ENCODE measurements around the gene FGF14.

The FGF14 gene

DNA sequence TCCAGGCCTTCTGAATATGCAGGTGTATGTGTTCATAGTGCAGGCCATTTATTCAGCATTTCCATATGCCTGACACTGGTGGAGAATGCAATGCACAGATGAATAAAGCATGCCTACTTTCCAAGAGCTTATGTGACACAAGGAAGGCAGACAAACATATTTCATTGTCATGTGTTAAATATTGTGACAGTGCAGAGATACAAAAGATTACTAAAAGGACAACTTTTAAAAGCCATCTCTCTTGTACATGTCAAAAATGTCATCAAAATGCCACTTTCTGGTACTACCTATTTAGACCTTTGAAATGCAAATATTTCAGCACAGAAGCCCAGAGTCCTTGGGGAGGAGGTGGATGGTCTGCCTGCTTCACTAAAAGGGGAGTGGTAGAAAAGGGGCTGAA, 254.5 kb downstream of the FGF14 start:
- DNase-seq = no peak
- no peak overlapping the region for H4K12ac ChIP-seq (ENCODE audit: low read depth, low read length)
- H2BK120ac ChIP-seq (ENCODE audit: insufficient read depth, low read length, poor library complexity) = no peak overlapping the region
- H3K14ac ChIP-seq (ENCODE audit: low read length) = no peak overlapping the region
- no peaks in the 10 kb centered on the region for H3K79me1 ChIP-seq (ENCODE audit: low read length)
- no peak overlapping the region for H3K9ac ChIP-seq (ENCODE audit: low read length)
- H3K23ac ChIP-seq (ENCODE audit: low read length) = no peak overlapping the region
- H3K4me2 ChIP-seq (ENCODE audit: low read length) = no peak overlapping the region
- H4K8ac ChIP-seq (ENCODE audit: low read depth, low read length) = no peak overlapping the region
- H2AFZ ChIP-seq (ENCODE audit: insufficient read depth, low read length, poor library complexity) = no peak overlapping the region
- H3K4me3 ChIP-seq (ENCODE audit: low read depth, low read length) = no peak overlapping the region
- H3K27me3 ChIP-seq (ENCODE audit: insufficient read depth, low read length) = no peaks in the 10 kb centered on the region
- no peak overlapping the region for H2BK12ac ChIP-seq (ENCODE audit: low read length)
- no peaks in the 10 kb centered on the region for H3K9me3 ChIP-seq (ENCODE audit: insufficient read depth, low read depth, low read length)
- no peaks in the 10 kb centered on the region for H3K4me1 ChIP-seq (ENCODE audit: control insufficient read depth in 1 of 2, insufficient read depth in 2 of 2, low read length in 2 of 2)
- no peak overlapping the region for H2BK5ac ChIP-seq (ENCODE audit: low read depth, low read length, poor library complexity)
- no peak overlapping the region for H3K4ac ChIP-seq (ENCODE audit: low read depth, low read length)
- H2AK5ac ChIP-seq (ENCODE audit: low read length) = no peak overlapping the region
- no peak overlapping the region for H3K27ac ChIP-seq (ENCODE audit: low read depth, low read length)
- no peak overlapping the region for H4K91ac ChIP-seq (ENCODE audit: low read depth, low read length)
- H3K79me2 ChIP-seq (ENCODE audit: control insufficient read depth, insufficient read depth, low read length, poor library complexity) = no peaks in the 10 kb centered on the region
- H3K18ac ChIP-seq (ENCODE audit: low read length) = no peak overlapping the region
- H3K36me3 ChIP-seq (ENCODE audit: control insufficient read depth in 1 of 2, insufficient read depth in 2 of 2, low read length in 2 of 2) = no peaks in the 10 kb centered on the region

DNA sequence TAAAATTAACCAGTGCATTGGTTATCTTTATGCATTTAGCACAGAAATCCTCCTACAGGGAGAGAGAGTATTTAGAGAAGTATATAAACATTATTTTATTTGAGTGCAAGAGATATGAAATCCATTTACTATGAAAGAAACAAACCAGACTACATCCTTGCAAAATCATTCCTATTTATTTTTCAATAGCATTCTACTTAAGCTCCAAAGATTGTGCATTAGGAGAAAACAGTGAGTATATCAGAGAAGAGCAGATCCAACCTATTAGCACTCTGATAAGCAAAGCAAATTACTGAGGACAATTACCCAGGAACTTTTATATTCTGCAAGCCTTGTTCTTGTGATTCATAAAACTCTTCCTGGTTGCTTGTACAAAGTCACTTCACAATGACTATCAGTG, 256.1 kb downstream of the FGF14 start:
- no peaks in the 10 kb centered on the region for H3K27me3 ChIP-seq (ENCODE audit: insufficient read depth, low read length)
- no peaks in the 10 kb centered on the region for H3K4me1 ChIP-seq (ENCODE audit: control insufficient read depth in 1 of 2, insufficient read depth in 2 of 2, low read length in 2 of 2)
- H2BK5ac ChIP-seq (ENCODE audit: low read depth, low read length, poor library complexity) = no peak overlapping the region
- H2BK12ac ChIP-seq (ENCODE audit: low read length) = no peak overlapping the region
- H2AFZ ChIP-seq (ENCODE audit: insufficient read depth, low read length, poor library complexity) = no peak overlapping the region
- H3K4me3 ChIP-seq (ENCODE audit: low read depth, low read length) = no peak overlapping the region
- H3K4me2 ChIP-seq (ENCODE audit: low read length) = no peak overlapping the region
- no peaks in the 10 kb centered on the region for H3K79me1 ChIP-seq (ENCODE audit: low read length)
- H3K79me2 ChIP-seq (ENCODE audit: control insufficient read depth, insufficient read depth, low read length, poor library complexity) = no peaks in the 10 kb centered on the region
- H3K27ac ChIP-seq (ENCODE audit: low read depth, low read length) = no peak overlapping the region
- H4K91ac ChIP-seq (ENCODE audit: low read depth, low read length) = no peak overlapping the region
- no peak overlapping the region for H3K9ac ChIP-seq (ENCODE audit: low read length)
- H4K8ac ChIP-seq (ENCODE audit: low read depth, low read length) = no peak overlapping the region
- H2BK120ac ChIP-seq (ENCODE audit: insufficient read depth, low read length, poor library complexity) = no peak overlapping the region
- no peak overlapping the region for H3K23ac ChIP-seq (ENCODE audit: low read length)
- no peaks in the 10 kb centered on the region for H3K9me3 ChIP-seq (ENCODE audit: insufficient read depth, low read depth, low read length)
- no peak overlapping the region for H3K14ac ChIP-seq (ENCODE audit: low read length)
- no peak overlapping the region for H4K12ac ChIP-seq (ENCODE audit: low read depth, low read length)
- no peak overlapping the region for H3K4ac ChIP-seq (ENCODE audit: low read depth, low read length)
- H3K18ac ChIP-seq (ENCODE audit: low read length) = no peak overlapping the region
- DNase-seq = no peak
- H2AK5ac ChIP-seq (ENCODE audit: low read length) = no peak overlapping the region
- no peaks in the 10 kb centered on the region for H3K36me3 ChIP-seq (ENCODE audit: control insufficient read depth in 1 of 2, insufficient read depth in 2 of 2, low read length in 2 of 2)

DNA sequence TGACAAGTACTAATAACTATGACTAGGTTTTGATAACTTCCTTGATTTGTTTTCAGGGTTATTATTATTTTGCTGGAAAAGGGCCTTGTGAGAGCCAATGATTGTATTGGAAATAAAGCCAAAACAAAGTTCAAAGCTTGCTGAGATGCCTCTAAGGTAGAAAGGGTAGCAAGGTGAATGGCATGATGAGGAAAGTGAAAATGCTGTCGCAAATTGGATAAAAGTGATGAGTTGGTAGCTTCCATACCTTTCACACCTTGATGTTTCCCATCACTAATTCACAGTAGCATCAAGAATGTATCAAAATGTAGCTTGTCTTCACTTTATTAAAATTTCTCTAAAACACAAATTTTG, 259.4 kb downstream of the FGF14 start:
- Histone ChIP-seq H4K12ac (ENCODE audit: low read depth, low read length) (no peak overlapping the region), H3K27me3 (ENCODE audit: insufficient read depth, low read length) (no peaks in the 10 kb centered on the region), H3K27ac (ENCODE audit: low read depth, low read length) (no peak overlapping the region), H2BK5ac (ENCODE audit: low read depth, low read length, poor library complexity) (no peak overlapping the region), H2BK120ac (ENCODE audit: insufficient read depth, low read length, poor library complexity) (no peak overlapping the region), H3K36me3 (ENCODE audit: control insufficient read depth in 1 of 2, insufficient read depth in 2 of 2, low read length in 2 of 2) (no peaks in the 10 kb centered on the region), H4K91ac (ENCODE audit: low read depth, low read length) (no peak overlapping the region), H3K9me3 (ENCODE audit: insufficient read depth, low read depth, low read length) (no peaks in the 10 kb centered on the region), H3K4ac (ENCODE audit: low read depth, low read length) (no peak overlapping the region), H2AFZ (ENCODE audit: insufficient read depth, low read length, poor library complexity) (no peak overlapping the region), H3K4me1 (ENCODE audit: control insufficient read depth in 1 of 2, insufficient read depth in 2 of 2, low read length in 2 of 2) (no peaks in the 10 kb centered on the region), H3K18ac (ENCODE audit: low read length) (no peak overlapping the region), H3K9ac (ENCODE audit: low read length) (no peak overlapping the region), H3K4me2 (ENCODE audit: low read length) (no peak overlapping the region), H2BK12ac (ENCODE audit: low read length) (no peak overlapping the region), H2AK5ac (ENCODE audit: low read length) (no peak overlapping the region), H3K14ac (ENCODE audit: low read length) (no peak overlapping the region), H3K79me1 (ENCODE audit: low read length) (no peaks in the 10 kb centered on the region), H3K23ac (ENCODE audit: low read length) (no peak overlapping the region), H4K8ac (ENCODE audit: low read depth, low read length) (no peak overlapping the region), H3K79me2 (ENCODE audit: control insufficient read depth, insufficient read depth, low read length, poor library complexity) (no peaks in the 10 kb centered on the region), H3K4me3 (ENCODE audit: low read depth, low read length) (no peak overlapping the region)
- no CpG with 5 or more reads among the region's 1 CpG for WGBS (ENCODE audit: extremely low coverage, insufficient coverage, insufficient read length)
- DNase-seq = no peak

GRCh38 chr13:102141625-102142472, 260.0 kb downstream of the FGF14 start:
- no peak overlapping the region for H3K4me3 ChIP-seq (ENCODE audit: low read depth, low read length)
- no peak overlapping the region for H3K27ac ChIP-seq (ENCODE audit: low read depth, low read length)
- no peak overlapping the region for H3K23ac ChIP-seq (ENCODE audit: low read length)
- no peaks in the 10 kb centered on the region for H3K9me3 ChIP-seq (ENCODE audit: insufficient read depth, low read depth, low read length)
- no peak overlapping the region for H2BK12ac ChIP-seq (ENCODE audit: low read length)
- no peaks in the 10 kb centered on the region for H3K79me2 ChIP-seq (ENCODE audit: control insufficient read depth, insufficient read depth, low read length, poor library complexity)
- no peaks in the 10 kb centered on the region for H3K4me1 ChIP-seq (ENCODE audit: control insufficient read depth in 1 of 2, insufficient read depth in 2 of 2, low read length in 2 of 2)
- H4K91ac ChIP-seq (ENCODE audit: low read depth, low read length) = no peak overlapping the region
- H3K27me3 ChIP-seq (ENCODE audit: insufficient read depth, low read length) = no peaks in the 10 kb centered on the region
- H3K9ac ChIP-seq (ENCODE audit: low read length) = no peak overlapping the region
- H3K36me3 ChIP-seq (ENCODE audit: control insufficient read depth in 1 of 2, insufficient read depth in 2 of 2, low read length in 2 of 2) = no peaks in the 10 kb centered on the region
- no peaks in the 10 kb centered on the region for H3K79me1 ChIP-seq (ENCODE audit: low read length)
- no peak overlapping the region for H2BK5ac ChIP-seq (ENCODE audit: low read depth, low read length, poor library complexity)
- no peak overlapping the region for H3K14ac ChIP-seq (ENCODE audit: low read length)
- no peak overlapping the region for H3K4me2 ChIP-seq (ENCODE audit: low read length)
- WGBS (ENCODE audit: extremely low coverage, insufficient coverage, insufficient read length) = no CpG with 5 or more reads among the region's 4 CpGs
- no peak overlapping the region for H2AFZ ChIP-seq (ENCODE audit: insufficient read depth, low read length, poor library complexity)
- H3K4ac ChIP-seq (ENCODE audit: low read depth, low read length) = no peak overlapping the region
- no peak overlapping the region for H3K18ac ChIP-seq (ENCODE audit: low read length)
- peak in 1 of 2 donors; percentile 61 for DNase-seq
- H4K12ac ChIP-seq (ENCODE audit: low read depth, low read length) = no peak overlapping the region
- no peak overlapping the region for H2AK5ac ChIP-seq (ENCODE audit: low read length)
- H4K8ac ChIP-seq (ENCODE audit: low read depth, low read length) = no peak overlapping the region
- H2BK120ac ChIP-seq (ENCODE audit: insufficient read depth, low read length, poor library complexity) = no peak overlapping the region
